Neural crest cell (in vitro differentiated cells): Measurements from ENCODE around the gene TM6SF1. TPM values are rescaled to one million over a fixed set of nuclear protein-coding genes. Genes with fewer than 3 reads are reported as not detected.

Source experiments
- DNase-seq: peaks from one replicate; pipeline ENCODE4 v3.0.0; 2021; ENCODE audit warnings: low read depth, mixed read lengths, low spot score
- H3K27ac Mint-ChIP-seq: one replicate; pipeline ENCODE4 v1.8.0; 2021; ENCODE audit warnings: mild to moderate bottlenecking, mixed read lengths; ENCODE audit not compliant: unreplicated experiment
- H3K27me3 Mint-ChIP-seq: 2 replicates; pipeline ENCODE4 v1.8.0; 2021; ENCODE audit warnings: low read depth, mild to moderate bottlenecking, mixed read lengths
- H3K36me3 Mint-ChIP-seq: 2 replicates; pipeline ENCODE4 v1.8.0; 2021; ENCODE audit warnings: low read depth, mild to moderate bottlenecking, mixed read lengths
- H3K4me1 Mint-ChIP-seq: 2 replicates; pipeline ENCODE4 v1.8.0; 2021; ENCODE audit warnings: mixed read lengths
- H3K4me3 Mint-ChIP-seq: one replicate; pipeline ENCODE4 v1.8.0; 2021; ENCODE audit warnings: mild to moderate bottlenecking, mixed read lengths
- H3K9me3 Mint-ChIP-seq: 2 replicates; pipeline ENCODE4 v1.8.0; 2021; ENCODE audit warnings: mixed read lengths
- CTCF ChIP-seq: fragments of 200-600 bp; sonication (generic); conservative IDR thresholded peaks from 2 replicates; pipeline ENCODE4 v1.5.0; 2021; ENCODE audit warnings: antibody characterized with exemption, mild to moderate bottlenecking
- total RNA-seq: library from RNA; stranded (reverse); gene quantifications from 2 replicates; pipeline ENCODE4 v1.2.1, GENCODE V29; 2021

The TM6SF1 gene
- total RNA-seq, 1 donor from 2014 or later: 0.16 TPM

DNA sequence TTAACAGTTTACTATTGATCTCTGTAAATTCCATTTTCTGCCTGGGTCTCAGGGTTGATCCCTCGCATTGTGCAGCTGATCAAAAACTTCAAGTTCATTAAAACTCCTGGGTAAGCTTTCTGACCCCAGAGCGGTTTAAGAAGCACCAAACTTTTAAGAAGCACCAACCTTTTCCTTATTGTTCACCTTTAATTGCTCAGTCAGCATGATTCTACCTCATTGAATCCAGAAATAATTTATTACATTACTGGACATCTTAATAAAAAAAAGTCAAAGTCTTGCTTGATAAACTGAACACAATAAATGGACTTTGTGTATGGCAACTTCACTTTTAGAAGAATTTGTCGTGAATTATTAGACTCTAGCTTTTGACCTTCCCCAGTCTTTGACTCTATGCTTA is 53.3 kb downstream of the TM6SF1 start:
- no peaks in the 10 kb centered on the region for H3K27me3 Mint-ChIP-seq
- H3K9me3 Mint-ChIP-seq: no peaks in the 10 kb centered on the region
- no peak overlapping the region for H3K27ac Mint-ChIP-seq
- no peak for DNase-seq
- no peak overlapping the region for H3K4me3 Mint-ChIP-seq
- peaks cover 16% of the 10 kb centered on the region for H3K4me1 Mint-ChIP-seq
- TF ChIP-seq CTCF: no peak
- peaks cover 9% of the 10 kb centered on the region for H3K36me3 Mint-ChIP-seq

- H3K27ac Mint-ChIP-seq: no peak overlapping the region
These were observed 55.6 kb downstream of the TM6SF1 start for GRCh38 chr15:83163032-83163431.

GRCh38 chr15:83164111-83164770 is 56.8 kb downstream of the TM6SF1 start:
- no peak overlapping the region for H3K27ac Mint-ChIP-seq
- TF ChIP-seq CTCF: no peak
- H3K4me1 Mint-ChIP-seq: peaks cover 26% of the 10 kb centered on the region
- H3K4me3 Mint-ChIP-seq: no peak overlapping the region
- peaks cover 31% of the 10 kb centered on the region for H3K36me3 Mint-ChIP-seq
- DNase-seq: no peak
- no peaks in the 10 kb centered on the region for H3K27me3 Mint-ChIP-seq
- H3K9me3 Mint-ChIP-seq: peaks cover 16% of the 10 kb centered on the region

More at GRCh38 chr15:83163032-83163431, 55.6 kb downstream of the TM6SF1 start:
- Mint-ChIP-seq H3K36me3 (peaks cover 21% of the 10 kb centered on the region), H3K4me3 (no peak overlapping the region), H3K27me3 (no peaks in the 10 kb centered on the region), H3K4me1 (peaks cover 22% of the 10 kb centered on the region), H3K9me3 (peaks cover 10% of the 10 kb centered on the region)
- DNase-seq: no peak
- no peak for TF ChIP-seq CTCF

GRCh38 chr15:83164771-83165404 is 57.4 kb downstream of the TM6SF1 start:
- TF ChIP-seq CTCF: no peak
- Mint-ChIP-seq H3K4me3 (no peak overlapping the region), H3K27me3 (no peaks in the 10 kb centered on the region), H3K27ac (no peak overlapping the region), H3K36me3 (peaks cover 28% of the 10 kb centered on the region), H3K4me1 (peaks cover 26% of the 10 kb centered on the region), H3K9me3 (peaks cover 19% of the 10 kb centered on the region)
- no peak for DNase-seq

GRCh38 chr15:83166218-83166617 is 58.8 kb downstream of the TM6SF1 start:
- no peak for TF ChIP-seq CTCF
- Mint-ChIP-seq H3K9me3 (peaks cover 22% of the 10 kb centered on the region), H3K27ac (no peak overlapping the region), H3K4me3 (no peak overlapping the region), H3K36me3 (peaks cover 34% of the 10 kb centered on the region), H3K4me1 (peaks cover 26% of the 10 kb centered on the region), H3K27me3 (no peaks in the 10 kb centered on the region)
- DNase-seq: no peak
